AG10803 (cell line): Measurements from ENCODE around the gene TIAM1.
A peak's percentile ranks its signal among the peaks of the same experiment; 100 is the strongest.
"Not testable (repeated sequence)": the region's sequence is repeated elsewhere in the genome, so short reads cannot be mapped to it uniquely, and the experiment has no call there.

ENCODE experiments used
- DNase-seq: peaks from one replicate; pipeline ENCODE4 v3.0.0; 2010; ENCODE audit warnings: low read depth
- H3K4me3 ChIP-seq: 2 replicates; pipeline ENCODE4 v1.5.1; 2011; ENCODE audit warnings: mild to moderate bottlenecking, low read length, control low read depth
- CTCF ChIP-seq: conservative IDR thresholded peaks from 2 replicates; pipeline ENCODE4 v1.5.1; 2011; ENCODE audit warnings: mild to moderate bottlenecking, low read length, control low read depth, inconsistent platforms

Gene TIAM1

GRCh38 chr21:31233711-31234110 lies 110.3 kb downstream of the TIAM1 start:
- H3K4me3 ChIP-seq = no peak overlapping the region
- no peak for DNase-seq
- TF ChIP-seq CTCF = no peak

DNA sequence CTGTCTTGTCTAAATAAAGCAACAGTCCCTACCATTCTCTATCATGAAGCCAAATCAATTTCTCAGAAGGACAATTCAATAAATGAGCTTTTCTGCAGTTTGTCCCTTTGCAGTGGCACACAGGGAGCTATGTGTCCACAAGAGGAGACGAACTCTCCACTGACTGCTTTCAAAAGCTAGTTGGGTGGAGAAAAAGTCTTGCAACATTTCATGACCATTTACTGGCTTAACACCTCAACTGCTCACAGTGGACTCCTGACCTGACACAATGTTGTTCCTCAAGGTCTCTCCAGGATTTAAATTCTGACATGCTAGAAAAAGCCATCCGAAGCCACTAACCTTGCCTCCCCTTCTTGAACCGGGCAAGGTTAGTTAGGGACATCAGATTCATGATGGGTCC lies 111.7 kb downstream of the TIAM1 start:
- no peak overlapping the region for H3K4me3 ChIP-seq
- DNase-seq = no peak
- no peak for TF ChIP-seq CTCF

DNA sequence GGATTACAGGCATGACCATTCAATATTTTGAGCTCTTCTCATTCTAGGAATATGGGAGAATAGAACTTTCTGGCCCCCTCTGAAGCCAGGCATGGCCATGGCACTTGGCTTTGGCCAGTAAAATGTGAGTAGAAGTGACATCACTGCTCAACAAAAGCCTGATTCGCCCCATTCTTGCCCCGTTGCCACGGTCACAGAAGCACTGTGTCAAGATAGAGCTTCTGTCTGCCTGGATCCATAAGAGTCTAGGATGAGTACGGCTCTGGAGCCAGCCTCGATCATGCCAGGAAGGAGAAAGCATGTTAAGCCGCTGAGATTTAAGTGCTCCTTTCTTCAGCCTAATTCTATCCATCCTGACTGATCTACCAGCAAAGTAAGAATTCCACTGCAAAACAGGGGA lies 113.1 kb downstream of the TIAM1 start:
- H3K4me3 ChIP-seq = no peak overlapping the region
- TF ChIP-seq CTCF = no peak
- no peak for DNase-seq

DNA sequence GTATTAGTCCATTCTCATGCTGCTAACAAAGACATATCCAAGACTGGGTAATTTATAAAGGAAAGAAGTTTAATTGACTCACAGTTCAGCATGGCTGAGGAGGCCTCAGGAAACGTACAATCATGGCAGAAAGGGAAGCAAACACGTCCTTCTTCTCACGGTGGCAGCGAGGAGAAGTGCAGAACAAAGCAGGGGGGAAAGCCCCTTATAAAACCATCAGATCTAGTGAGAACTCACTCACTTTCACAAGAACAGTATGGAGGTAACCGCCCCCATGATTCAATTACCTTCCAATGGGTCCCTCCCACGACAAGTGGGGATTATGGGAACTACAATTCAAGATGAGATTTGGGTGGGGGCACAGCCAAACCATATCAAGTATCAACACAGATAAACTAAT lies 115.3 kb downstream of the TIAM1 start:
- DNase-seq, H3K4me3 ChIP-seq: not testable (repeated sequence)

GRCh38 chr21:31225713-31226112 lies 118.3 kb downstream of the TIAM1 start:
- no peak for DNase-seq
- H3K4me3 ChIP-seq = no peak overlapping the region
- no peak for TF ChIP-seq CTCF

DNA sequence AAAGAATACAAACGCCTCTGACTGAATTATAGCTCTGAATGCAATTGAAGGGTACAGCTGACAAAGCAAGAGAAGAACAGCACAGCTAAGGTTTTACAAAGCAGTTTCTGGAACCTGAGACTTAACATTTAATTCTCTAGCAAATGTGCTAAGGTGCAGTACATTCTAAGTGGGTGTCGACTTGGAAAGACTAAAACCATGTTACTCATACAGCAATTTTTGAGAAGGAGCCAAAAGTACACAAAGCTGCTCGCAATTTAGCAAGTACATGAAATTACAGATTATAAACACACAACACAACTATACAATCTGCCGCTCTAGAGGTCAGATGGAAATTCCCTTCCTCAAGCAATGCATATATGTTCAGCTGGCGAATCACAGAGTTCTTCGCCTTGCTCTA lies 121.9 kb downstream of the TIAM1 start:
- no peak for TF ChIP-seq CTCF

DNA sequence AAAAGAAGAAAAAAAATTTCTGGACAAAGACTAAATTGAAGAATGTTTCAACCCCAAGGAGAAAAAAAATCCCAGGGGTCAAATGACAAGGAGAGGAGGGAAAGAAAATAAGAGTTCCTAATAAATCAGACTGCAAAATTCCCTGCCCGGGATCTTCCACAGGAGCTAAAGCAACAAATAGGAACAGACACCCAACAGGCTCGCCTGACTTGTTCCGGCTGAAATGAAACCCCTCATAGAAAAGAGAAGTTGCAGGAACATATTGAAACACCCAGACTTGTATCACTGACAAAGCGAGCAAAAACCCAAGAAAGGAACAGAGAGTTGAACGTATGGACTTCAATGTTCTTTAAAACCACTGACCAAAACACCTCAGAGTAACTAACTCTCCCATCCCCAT lies 123.0 kb downstream of the TIAM1 start:
- no peak for TF ChIP-seq CTCF
- no peak overlapping the region for H3K4me3 ChIP-seq
- DNase-seq = no peak

More for the DNA sequence above, 121.9 kb downstream of the TIAM1 start:
- peak; percentile 30 for DNase-seq
- H3K4me3 ChIP-seq = no peak overlapping the region

GRCh38 chr21:31220575-31220974 lies 123.5 kb downstream of the TIAM1 start:
- DNase-seq = peak; percentile 34
- no peak for TF ChIP-seq CTCF
- no peak overlapping the region for H3K4me3 ChIP-seq
